AG04449 (cell line): ENCODE results near the gene CRELD1.

Experiments
- CTCF ChIA-PET: fragments of 350-600 bp; formaldehyde crosslinking; extraction: SDS; loops from one replicate; lab custom pipeline; 2021; ENCODE audit warnings: antibody characterized with exemption; lab: Yijun Ruan, JAX
- POLR2A ChIA-PET: fragments of 400-600, 350-600 bp; formaldehyde crosslinking; extraction: SDS; loops from one replicate; lab custom pipeline; 2020; ENCODE audit warnings: antibody characterized with exemption, inconsistent platforms; lab: Yijun Ruan, JAX
- DNase-seq: peaks from one replicate; pipeline ENCODE4 v3.0.0-alpha.2; 2010; ENCODE audit warnings: low read depth, low spot score
- H3K4me3 ChIP-seq: 2 replicates; pipeline ENCODE4 v1.5.1; 2011; ENCODE audit warnings: low read depth, mild to moderate bottlenecking, control low read depth, low read length
- CTCF ChIP-seq: IDR thresholded peaks from one replicate; pipeline ENCODE4 v1.5.1; 2011; ENCODE audit warnings: mild to moderate bottlenecking, moderate library complexity, low read length, control low read depth, inconsistent platforms; ENCODE audit not compliant: insufficient read depth; ENCODE audit errors: missing control alignments

The CRELD1 gene

GRCh38 chr3:9951962-9952805, 18.6 kb downstream of the CRELD1 start, which contains the start of gene PRRT3:
PRRT3 (minus strand) TSS chr3:9952408; CDS start chr3:9950115, 2,293 bp downstream.
- POLR2A ChIA-PET = no interaction called here

GRCh38 chr3:9955067-9955502, 21.5 kb downstream of the CRELD1 start:
- no peak for DNase-seq
- no peak overlapping the region for H3K4me3 ChIP-seq
- POLR2A ChIA-PET = interaction anchor here (1.2 kb wide), 1 partner anchor 9 kb away, joined by 5 read pairs; no protein-coding TSS in a partner anchor
- CTCF ChIA-PET = interaction anchor here (0.8 to 3.1 kb wide), 10 partner anchors 8 to 326 kb away, joined by 3 to 20 read pairs (median 4); no protein-coding TSS in a partner anchor
- no peak for TF ChIP-seq CTCF

More at GRCh38 chr3:9951962-9952805, 18.6 kb downstream of the CRELD1 start, which contains the start of gene PRRT3:
- CTCF ChIA-PET = interaction anchor here (0.6 to 2.3 kb wide), 4 partner anchors 10 to 334 kb away, joined by 3 to 6 read pairs (median 3); no protein-coding TSS in a partner anchor
- no peak for TF ChIP-seq CTCF
- H3K4me3 ChIP-seq = peak within 1 kb of the TSS; percentile 68
- DNase-seq = no peak

GRCh38 chr3:9955611-9956352, 22.1 kb downstream of the CRELD1 start:
- POLR2A ChIA-PET = no interaction called here
- no peak for TF ChIP-seq CTCF
- DNase-seq = no peak
- H3K4me3 ChIP-seq = no peak overlapping the region
- CTCF ChIA-PET = interaction anchor here (0.8 to 3.1 kb wide), 8 partner anchors 8 to 325 kb away, joined by 3 to 20 read pairs (median 4); no protein-coding TSS in a partner anchor

- POLR2A ChIA-PET = no interaction called here
- TF ChIP-seq CTCF = no peak
- no peak overlapping the region for H3K4me3 ChIP-seq
- no peak for DNase-seq
- CTCF ChIA-PET = interaction anchor here (0.9 to 3.1 kb wide), 3 partner anchors 8 to 11 kb away, joined by 3 to 20 read pairs (median 3); no protein-coding TSS in a partner anchor
Measured at GRCh38 chr3:9957214-9957613, 23.6 kb downstream of the CRELD1 start.

GRCh38 chr3:9965200-9965875, 31.7 kb downstream of the CRELD1 start:
- POLR2A ChIA-PET = no interaction called here
- TF ChIP-seq CTCF = no peak
- CTCF ChIA-PET = interaction anchor here (0.9 to 3.0 kb wide), 3 partner anchors 9 to 32 kb away, joined by 3 to 18 read pairs (median 6); partner anchors contain the start of gene CRELD1
- no peak overlapping the region for H3K4me3 ChIP-seq
- no peak for DNase-seq
